Panc1 (cell line): ENCODE data around the gene CHL1.

Experiments
- CTCF ChIP-seq: fragments of 450-650 bp; IDR thresholded peaks from 2 replicates; pipeline ENCODE4 v1.5.1; 2017; ENCODE audit warnings: mild to moderate bottlenecking
- POLR2AphosphoS5 ChIP-seq: IDR thresholded peaks from 2 replicates; pipeline ENCODE4 v1.6.1; 2012; ENCODE audit warnings: mild to moderate bottlenecking, low read depth, low read length, moderate library complexity
- TCF7L2 ChIP-seq: IDR thresholded peaks from 2 replicates; pipeline ENCODE4 v1.6.1; 2011; ENCODE audit warnings: mild to moderate bottlenecking, low read depth, low read length, inconsistent platforms

- TF ChIP-seq CTCF (no peak), POLR2AphosphoS5 (no peak), TCF7L2 (no peak)
Measured at GRCh38 chr3:411226-411625, 214.7 kb downstream of the CHL1 start.
